H1 (cell line): ENCODE measurements around the gene NADSYN1. TPM values are rescaled to one million over a fixed set of nuclear protein-coding genes. Genes with fewer than 3 reads are reported as not detected.

Experiments
- CTCF ChIA-PET: fragments of 300-600 bp; sonication (Branson Sonifier 250); formaldehyde crosslinking; loops from one replicate; lab custom pipeline; 2021; ENCODE audit not compliant: partially characterized antibody; lab: Charles Lee
- POLR2A ChIA-PET: fragments of 300-600 bp; sonication (Branson Sonifier 250); formaldehyde crosslinking; loops from one replicate; lab custom pipeline; 2021; ENCODE audit warnings: inconsistent platforms; ENCODE audit not compliant: partially characterized antibody; lab: Charles Lee
- DNase-seq, 2 experiments: peaks; one replicate each; pipeline versions ENCODE4 v3.0.0 to v3.0.0-alpha.2; 2010 to 2022; ENCODE audit warnings: low spot score in 2 of 2, low read depth in 1 of 2, mixed read lengths in 1 of 2
- FAIRE-seq: peaks from 2 replicates; lab custom pipeline; 2011; peaks lifted over from hg19 to GRCh38; lab: Jason Lieb, UNC
- H2AFZ ChIP-seq: 2 replicates; pipeline ENCODE4 v1.8.1; 2012; ENCODE audit warnings: low read length, inconsistent platforms
- H2AK5ac ChIP-seq: 2 replicates; pipeline ENCODE4 v1.6.1; 2013; ENCODE audit warnings: low read depth, low read length
- H2BK120ac ChIP-seq: replicated peaks from 2 replicates; pipeline ENCODE3; 2013; ENCODE audit warnings: low read depth, low read length, inconsistent platforms
- H2BK12ac ChIP-seq: 2 replicates; pipeline ENCODE4 v1.6.1; 2013; ENCODE audit warnings: low read depth, low read length
- H2BK15ac ChIP-seq: 2 replicates; pipeline ENCODE4 v1.6.1; 2013; ENCODE audit warnings: low read length
- H2BK20ac ChIP-seq: 2 replicates; pipeline ENCODE4 v1.6.1; 2013; ENCODE audit warnings: low read length
- H2BK5ac ChIP-seq: 2 replicates; pipeline ENCODE4 v1.6.1; 2013; ENCODE audit warnings: low read depth, low read length
- H3K14ac ChIP-seq: 2 replicates; pipeline ENCODE4 v1.6.1; 2013; ENCODE audit warnings: inconsistent platforms; ENCODE audit not compliant: insufficient read length
- H3K18ac ChIP-seq: 2 replicates; pipeline ENCODE4 v1.6.1; 2013; ENCODE audit warnings: low read length; ENCODE audit errors: extremely low read depth
- H3K23ac ChIP-seq: 2 replicates; pipeline ENCODE4 v1.6.1; 2013; ENCODE audit warnings: inconsistent platforms; ENCODE audit not compliant: insufficient read length
- H3K23me2 ChIP-seq: 2 replicates; pipeline ENCODE4 v1.6.1; 2013; ENCODE audit warnings: low read depth, low read length
- H3K27ac ChIP-seq: 2 replicates; pipeline ENCODE4 v1.6.1; 2011; ENCODE audit warnings: low read depth, low read length, inconsistent platforms
- H3K27me3 ChIP-seq, 4 experiments: replicated peaks in 1 of 4; 1 replicate in 1 of 4; 2 replicates in 3 of 4; pipeline versions ENCODE4 v1.6.1 to v1.8.1; 2011 to 2013; ENCODE audit warnings: low read length in 3 of 4, mild to moderate bottlenecking in 3 of 4, inconsistent platforms in 2 of 4, mixed read lengths in 2 of 4, moderate library complexity in 1 of 4; ENCODE audit not compliant: control insufficient read depth in 3 of 4, insufficient read depth in 3 of 4; ENCODE audit errors: extremely low read depth in 1 of 4
- H3K36me3 ChIP-seq, 4 experiments: 2 replicates each; pipeline versions ENCODE4 v1.6.1 to v1.8.1; 2011 to 2013; ENCODE audit warnings: mild to moderate bottlenecking in 4 of 4, low read length in 3 of 4, moderate library complexity in 2 of 4, control low read depth in 1 of 4, inconsistent platforms in 1 of 4; ENCODE audit not compliant: insufficient read depth in 4 of 4, control insufficient read depth in 2 of 4
- H3K4ac ChIP-seq: replicated peaks from 2 replicates; pipeline ENCODE3; 2013; ENCODE audit warnings: low read length, low read depth, mixed read lengths, inconsistent platforms; ENCODE audit not compliant: insufficient read length
- H3K4me1 ChIP-seq, 4 experiments: replicated peaks in 1 of 4; 1 replicate in 1 of 4; 2 replicates in 3 of 4; pipeline versions ENCODE4 v1.6.1 to v1.8.1; 2011 to 2013; ENCODE audit warnings: low read length in 3 of 4, inconsistent platforms in 2 of 4, mixed read lengths in 1 of 4; ENCODE audit not compliant: insufficient read depth in 4 of 4, control insufficient read depth in 3 of 4
- H3K4me2 ChIP-seq, 2 experiments: 2 replicates each; pipeline versions ENCODE4 v1.6.1 to v1.8.1; 2011 to 2013; ENCODE audit warnings: low read depth in 2 of 2, low read length in 2 of 2, control low read depth in 1 of 2, inconsistent platforms in 1 of 2, mild to moderate bottlenecking in 1 of 2; ENCODE audit not compliant: insufficient read depth in 1 of 2
- H3K4me3 ChIP-seq, 4 experiments: fragments of 200-600, 300-600 bp in 1 of 4; sonication (generic), shearing (Covaris generic), sonication (Bioruptor Twin) in 1 of 4; 2 replicates each; pipeline versions ENCODE4 v1.5.1 to v1.8.1; 2011 to 2016; ENCODE audit warnings: low read length in 4 of 4, low read depth in 3 of 4, control low read depth in 2 of 4, inconsistent platforms in 2 of 4, mild to moderate bottlenecking in 2 of 4, mixed read lengths in 1 of 4, moderate library complexity in 1 of 4; ENCODE audit not compliant: insufficient read depth in 2 of 4; ENCODE audit errors: extremely low read depth in 1 of 4
- H3K56ac ChIP-seq: replicated peaks from 2 replicates; pipeline ENCODE3; 2013; ENCODE audit warnings: low read depth, mild to moderate bottlenecking, mixed read lengths, low read length, inconsistent platforms; ENCODE audit not compliant: insufficient read length
- H3K79me1 ChIP-seq: 2 replicates; pipeline ENCODE4 v1.6.1; 2013; ENCODE audit warnings: low read depth, low read length, control low read depth
- H3K79me2 ChIP-seq, 2 experiments: 2 replicates each; pipeline versions ENCODE4 v1.6.1 to v1.8.1; 2012 to 2013; ENCODE audit warnings: low read length in 2 of 2, mild to moderate bottlenecking in 2 of 2, inconsistent platforms in 1 of 2; ENCODE audit not compliant: insufficient read depth in 2 of 2, control insufficient read depth in 1 of 2
- H3K9ac ChIP-seq, 4 experiments: replicated peaks in 1 of 4; 1 replicate in 1 of 4; 2 replicates in 3 of 4; pipeline versions ENCODE4 v1.6.1 to v1.8.1; 2011 to 2013; ENCODE audit warnings: low read depth in 3 of 4, low read length in 3 of 4, control low read depth in 2 of 4, mild to moderate bottlenecking in 2 of 4, moderate library complexity in 2 of 4, inconsistent platforms in 1 of 4; ENCODE audit errors: extremely low read depth in 1 of 4
- H3K9me3 ChIP-seq, 2 experiments: 2 replicates each; pipeline versions ENCODE4 v1.6.1 to v1.8.1; 2012 to 2013; ENCODE audit warnings: mild to moderate bottlenecking in 2 of 2, moderate library complexity in 2 of 2, control low read depth in 1 of 2, inconsistent platforms in 1 of 2, low read depth in 1 of 2, low read length in 1 of 2, mixed read lengths in 1 of 2; ENCODE audit not compliant: insufficient read depth in 2 of 2
- H4K20me1 ChIP-seq, 2 experiments: replicated peaks in 1 of 2; 2 replicates each; pipeline versions ENCODE3 to v1.8.1; 2011 to 2013; ENCODE audit warnings: inconsistent platforms in 2 of 2, low read length in 2 of 2, mild to moderate bottlenecking in 1 of 2; ENCODE audit not compliant: insufficient read depth in 2 of 2, control insufficient read depth in 1 of 2
- H4K5ac ChIP-seq: 2 replicates; pipeline ENCODE4 v1.6.1; 2013; ENCODE audit warnings: low read length, low read depth, mixed read lengths, inconsistent platforms; ENCODE audit not compliant: insufficient read length
- H4K8ac ChIP-seq: 2 replicates; pipeline ENCODE4 v1.8.0; 2013; ENCODE audit warnings: mild to moderate bottlenecking, moderate library complexity, low read length, inconsistent platforms; ENCODE audit not compliant: insufficient read depth; ENCODE audit errors: extremely low read depth
- H4K91ac ChIP-seq: replicated peaks from 2 replicates; pipeline ENCODE3; 2013; ENCODE audit warnings: low read length, mixed read lengths, inconsistent platforms; ENCODE audit not compliant: insufficient read length
- CREB1 ChIP-seq: IDR thresholded peaks from 2 replicates; pipeline ENCODE4 v1.6.1; 2012; ENCODE audit warnings: inconsistent platforms
- EGR1 ChIP-seq: IDR thresholded peaks from 2 replicates; pipeline ENCODE4 v1.6.1; 2011; ENCODE audit warnings: low read depth, low read length, borderline replicate concordance
- EP300 ChIP-seq, 2 experiments: IDR thresholded peaks; 1 replicate in 1 of 2; 2 replicates in 1 of 2; pipeline ENCODE4 v1.6.1; 2011 to 2012; ENCODE audit warnings: low read depth in 2 of 2, low read length in 2 of 2, mild to moderate bottlenecking in 2 of 2, borderline replicate concordance in 1 of 2, inconsistent platforms in 1 of 2, moderate library complexity in 1 of 2
- FOSL1 ChIP-seq: IDR thresholded peaks from 2 replicates; pipeline ENCODE4 v1.6.1; 2011; ENCODE audit warnings: mild to moderate bottlenecking, low read depth, low read length, moderate library complexity; ENCODE audit not compliant: insufficient read depth
- JUN ChIP-seq: IDR thresholded peaks from 2 replicates; pipeline ENCODE4 v1.6.1; 2011; ENCODE audit warnings: low read depth, mild to moderate bottlenecking, improper control_type of control experiment, low read length
- KDM4A ChIP-seq: IDR thresholded peaks from one replicate; pipeline ENCODE4 v1.7.1; 2012; ENCODE audit warnings: low read depth, mild to moderate bottlenecking, moderate library complexity, low read length, inconsistent platforms; ENCODE audit not compliant: severe bottlenecking
- KDM5A ChIP-seq: fragments of 200-600 bp; IDR thresholded peaks from 2 replicates; pipeline ENCODE4 v1.7.1; 2012; ENCODE audit warnings: mild to moderate bottlenecking, low read length, inconsistent platforms, mixed read lengths
- POU5F1 ChIP-seq: IDR thresholded peaks from 2 replicates; pipeline ENCODE4 v1.6.1; 2011; ENCODE audit warnings: low read depth, mild to moderate bottlenecking, low read length, moderate library complexity
- RFX5 ChIP-seq: IDR thresholded peaks from 2 replicates; pipeline ENCODE4 v1.6.1; 2011; ENCODE audit warnings: low read depth, low read length, improper control_type of control experiment, borderline replicate concordance
- ZNF274 ChIP-seq: IDR thresholded peaks from 2 replicates; pipeline ENCODE4 v1.7.0; 2012; ENCODE audit warnings: low read length, borderline replicate concordance; ENCODE audit errors: extremely low read depth
- WGBS, 2 experiments: shearing (Covaris generic) in 1 of 2; methylation state at CpG; one replicate each; pipeline versions ENCODE4 v1.1.6 to v1.1.7; 2013 to 2015; ENCODE audit warnings: low lambda C conversion rate in 2 of 2, mixed read lengths in 2 of 2, inconsistent platforms in 1 of 2, low coverage in 1 of 2, missing lambda C conversion rate in 1 of 2; ENCODE audit not compliant: insufficient replicate concordance in 2 of 2, insufficient coverage in 1 of 2, insufficient read length in 1 of 2; ENCODE audit errors: extremely low coverage in 1 of 2, missing lambda C conversion rate in 1 of 2; 5-methylcytosine and 5-hydroxymethylcytosine counted together
- polyA plus RNA-seq, 7 experiments: library from polyadenylated mRNA; depleted of rRNA in 3 of 7; stranded (reverse) in 5 of 7; unstranded in 2 of 7; fragments of >200 nt in 5 of 7; fragments of 200-250 nt in 2 of 7; gene quantifications; 1 replicate in 5 of 7; 2 replicates in 1 of 7; 4 replicates in 1 of 7; pipeline versions ENCODE4 v1.2.1 to v1.2.3, GENCODE V29; 2011 to 2013; ENCODE audit warnings: missing spikeins in 2 of 7, mixed read lengths in 2 of 7
- total RNA-seq: library from RNA; stranded (reverse); fragmentation: NEBNext Ultra II Directional; extraction: Animal tissue kit (Norgen Biotek cat#: 25700); gene quantifications from 2 replicates; pipeline ENCODE4 v1.2.1, GENCODE V29; 2021
- TF ChIP-seq, protein P1 (sequence below): IDR thresholded peaks from 2 replicates; pipeline ENCODE4 v1.6.1; 2011; ENCODE audit warnings: low read depth, mild to moderate bottlenecking, low read length; ENCODE audit not compliant: insufficient read depth

The NADSYN1 gene
- total and polyA plus RNA-seq, 2 of the 8 experiments (the other 6 are each of a cell fraction or from before 2014, with no cell fraction given): 38.3 to 38.6 TPM

DNA sequence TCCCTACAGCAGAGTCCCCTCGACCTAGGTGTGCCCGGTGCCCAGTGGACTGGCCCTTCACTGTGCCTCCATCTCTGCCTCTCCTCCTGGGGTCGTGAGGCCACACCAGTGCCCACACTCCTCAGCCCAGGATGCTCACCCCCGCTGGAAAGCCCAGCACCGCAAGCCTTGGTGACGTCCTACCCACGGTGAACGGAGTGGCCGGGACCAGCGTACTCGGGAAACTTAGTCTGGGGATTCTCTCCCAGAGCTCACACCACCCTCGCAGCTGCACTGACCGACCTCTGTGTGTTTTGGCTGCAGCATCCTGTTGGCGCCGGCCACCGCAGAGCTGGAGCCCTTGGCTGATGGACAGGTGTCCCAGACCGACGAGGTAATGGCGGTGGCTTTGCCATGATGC lies 38.5 kb downstream of the NADSYN1 start:
- Histone ChIP-seq H3K79me2 (no peaks in the 10 kb centered on the region), H4K91ac (no peak overlapping the region), H3K4me1 (no peaks in the 10 kb centered on the region), H2AFZ (no peak overlapping the region), H4K20me1 (peaks cover 0 to 6% of the 10 kb centered on the region in 2 experiments), H4K5ac (no peak overlapping the region), H3K27ac (no peak overlapping the region), H3K14ac (no peak overlapping the region), H3K23me2 (no peaks in the 10 kb centered on the region; the same call in 1 of the 2 replicates), H2BK12ac (no peak overlapping the region), H3K79me1 (no peaks in the 10 kb centered on the region), H3K36me3 (peaks cover 0 to 9% (median 3%) of the 10 kb centered on the region in 4 experiments; a peak in 4 of 8 replicates), H3K27me3 (no peaks in the 10 kb centered on the region), H3K4ac (no peak overlapping the region), H2BK15ac (no peak overlapping the region), H3K56ac (no peak overlapping the region), H2BK5ac (no peak overlapping the region; the same call in 1 of the 2 replicates), H2AK5ac (no peak overlapping the region), H4K8ac (no peak overlapping the region), H3K18ac (no peak overlapping the region), H3K4me3 (no peak overlapping the region), H3K9me3 (no peaks in the 10 kb centered on the region), H3K23ac (no peak overlapping the region), H3K4me2 (no peak overlapping the region), H2BK120ac (no peak overlapping the region), H2BK20ac (no peak overlapping the region), H3K9ac (no peak overlapping the region)
- POLR2A ChIA-PET: no interaction called here
- DNase-seq (peak in 1 of 2 experiments; percentile 28), FAIRE-seq (no peak)
- 97% methylated on average over 19 of the region's 19 CpGs; no CpG with 5 or more reads in 1 of the 2 experiments for WGBS, 2 experiments
- CTCF ChIA-PET: interaction anchor here (0.7 kb wide), 1 partner anchor 13 kb away, joined by 3 read pairs; no protein-coding TSS in a partner anchor
- TF ChIP-seq, protein P1, sequence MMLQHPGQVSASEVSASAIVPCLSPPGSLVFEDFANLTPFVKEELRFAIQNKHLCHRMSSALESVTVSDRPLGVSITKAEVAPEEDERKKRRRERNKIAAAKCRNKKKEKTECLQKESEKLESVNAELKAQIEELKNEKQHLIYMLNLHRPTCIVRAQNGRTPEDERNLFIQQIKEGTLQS: no peak
- TF ChIP-seq CREB1 (no peak), KDM4A (no peak), EGR1 (no peak), EP300 (IDR thresholded peaks at IDR 0.05; ENCODE audit: borderline replicate concordance in 1 of 2, low read depth in 2 of 2, low read length in 2 of 2) (no peak), JUN (no peak), ZNF274 (no peak), POU5F1 (no peak), RFX5 (no peak), KDM5A (no peak), FOSL1 (no peak)
